ENCODE data around the gene FBXL20. TPM values are rescaled to one million over a fixed set of nuclear protein-coding genes. Genes with fewer than 3 reads are reported as not detected.

Gene FBXL20
- total RNA-seq, 1 experiment from 2014 or later = 9.9 TPM

- ChIA-PET POLR2A (no interaction called here), CTCF (no interaction called here)
- Histone ChIP-seq H3K4me3 (ENCODE audit: low read depth in 2 of 2, low read length in 2 of 2) (no peak overlapping the region), H3K27me3 (ENCODE audit: control insufficient read depth, insufficient read depth, low read length) (no peaks in the 10 kb centered on the region), H3K27ac (ENCODE audit: low read length) (no peak overlapping the region), H3K36me3 (ENCODE audit: control insufficient read depth, insufficient read depth, low read length) (no peaks in the 10 kb centered on the region), H3K4me1 (ENCODE audit: control insufficient read depth, insufficient read depth, low read length) (no peaks in the 10 kb centered on the region), H3K9me3 (ENCODE audit: control insufficient read depth, insufficient read depth, low read depth, low read length) (no peaks in the 10 kb centered on the region)
- intact Hi-C loops (cut with micrococcal nuclease; ENCODE audit: unreplicated experiment) = no loop called here
- in situ Hi-C loops (cut with HindIII; ENCODE audit: low pct_unique_long_range_greater_than_20kb, low sequenced_read_pairs) = no loop called here
- TF ChIP-seq CTCF (IDR thresholded peaks at IDR 0.05) (no peak), SIN3A (IDR thresholded peaks at IDR 0.05; ENCODE audit: borderline replicate concordance, insufficient read depth, low read depth, low read length) (no peak), TCF7L2 (IDR thresholded peaks at IDR 0.05; ENCODE audit: low read depth, low read length) (no peak), POLR2AphosphoS5 (IDR thresholded peaks at IDR 0.05; ENCODE audit: low read depth, low read length) (no peak), REST (IDR thresholded peaks at IDR 0.05; ENCODE audit: insufficient read depth in 1 of 2, low read depth in 2 of 2, low read length in 1 of 2) (no peak)
- DNase-seq (ENCODE audit: low read depth, low spot score) (no peak), ATAC-seq (no peak)
- BruUV-seq (replicated peaks) = no TSS peak
These were observed 94.8 kb downstream of the FBXL20 start for GRCh38 chr17:39306509-39307212.

- H3K27me3 ChIP-seq (ENCODE audit: control insufficient read depth, insufficient read depth, low read length) = no peaks in the 10 kb centered on the region
- DNase-seq (ENCODE audit: low read depth, low spot score) (no peak), ATAC-seq (no peak)
- H3K4me1 ChIP-seq (ENCODE audit: control insufficient read depth, insufficient read depth, low read length) = no peaks in the 10 kb centered on the region
- H3K36me3 ChIP-seq (ENCODE audit: control insufficient read depth, insufficient read depth, low read length) = no peaks in the 10 kb centered on the region
- in situ Hi-C loops (cut with HindIII; ENCODE audit: low pct_unique_long_range_greater_than_20kb, low sequenced_read_pairs) = no loop called here
- CTCF ChIA-PET = no interaction called here
- no peaks in the 10 kb centered on the region for H3K9me3 ChIP-seq (ENCODE audit: control insufficient read depth, insufficient read depth, low read depth, low read length)
- TF ChIP-seq CTCF (IDR thresholded peaks at IDR 0.05) = no peak
- no TSS peak for BruUV-seq (replicated peaks)
- no peak overlapping the region for H3K27ac ChIP-seq (ENCODE audit: low read length)
- H3K4me3 ChIP-seq (ENCODE audit: low read depth in 2 of 2, low read length in 2 of 2) = no peak overlapping the region
- intact Hi-C loops (cut with micrococcal nuclease; ENCODE audit: unreplicated experiment) = no loop called here
- POLR2A ChIA-PET = no interaction called here
These were observed 95.4 kb downstream of the FBXL20 start for GRCh38 chr17:39305978-39306377.
